H1 (cell line): ENCODE measurements around the gene SENP1. TPM values are rescaled to one million over a fixed set of nuclear protein-coding genes. Genes with fewer than 3 reads are reported as not detected.

ENCODE experiments used
- CTCF ChIA-PET: fragments of 300-600 bp; sonication (Branson Sonifier 250); formaldehyde crosslinking; loops from one replicate; lab custom pipeline; 2021; ENCODE audit not compliant: partially characterized antibody; lab: Charles Lee
- POLR2A ChIA-PET: fragments of 300-600 bp; sonication (Branson Sonifier 250); formaldehyde crosslinking; loops from one replicate; lab custom pipeline; 2021; ENCODE audit warnings: inconsistent platforms; ENCODE audit not compliant: partially characterized antibody; lab: Charles Lee
- DNase-seq, 2 experiments: peaks; one replicate each; pipeline versions ENCODE4 v3.0.0 to v3.0.0-alpha.2; 2010 to 2022; ENCODE audit warnings: low spot score in 2 of 2, low read depth in 1 of 2, mixed read lengths in 1 of 2
- FAIRE-seq: peaks from 2 replicates; lab custom pipeline; 2011; peaks lifted over from hg19 to GRCh38; lab: Jason Lieb, UNC
- H2AFZ ChIP-seq: 2 replicates; pipeline ENCODE4 v1.8.1; 2012; ENCODE audit warnings: low read length, inconsistent platforms
- H2AK5ac ChIP-seq: 2 replicates; pipeline ENCODE4 v1.6.1; 2013; ENCODE audit warnings: low read depth, low read length
- H2BK120ac ChIP-seq: replicated peaks from 2 replicates; pipeline ENCODE3; 2013; ENCODE audit warnings: low read depth, low read length, inconsistent platforms
- H2BK12ac ChIP-seq: 2 replicates; pipeline ENCODE4 v1.6.1; 2013; ENCODE audit warnings: low read depth, low read length
- H2BK15ac ChIP-seq: 2 replicates; pipeline ENCODE4 v1.6.1; 2013; ENCODE audit warnings: low read length
- H2BK20ac ChIP-seq: 2 replicates; pipeline ENCODE4 v1.6.1; 2013; ENCODE audit warnings: low read length
- H2BK5ac ChIP-seq: 2 replicates; pipeline ENCODE4 v1.6.1; 2013; ENCODE audit warnings: low read depth, low read length
- H3K14ac ChIP-seq: 2 replicates; pipeline ENCODE4 v1.6.1; 2013; ENCODE audit warnings: inconsistent platforms; ENCODE audit not compliant: insufficient read length
- H3K18ac ChIP-seq: 2 replicates; pipeline ENCODE4 v1.6.1; 2013; ENCODE audit warnings: low read length; ENCODE audit errors: extremely low read depth
- H3K23ac ChIP-seq: 2 replicates; pipeline ENCODE4 v1.6.1; 2013; ENCODE audit warnings: inconsistent platforms; ENCODE audit not compliant: insufficient read length
- H3K23me2 ChIP-seq: 2 replicates; pipeline ENCODE4 v1.6.1; 2013; ENCODE audit warnings: low read depth, low read length
- H3K27ac ChIP-seq: 2 replicates; pipeline ENCODE4 v1.6.1; 2011; ENCODE audit warnings: low read depth, low read length, inconsistent platforms
- H3K27me3 ChIP-seq, 4 experiments: replicated peaks in 1 of 4; 1 replicate in 1 of 4; 2 replicates in 3 of 4; pipeline versions ENCODE4 v1.6.1 to v1.8.1; 2011 to 2013; ENCODE audit warnings: low read length in 3 of 4, mild to moderate bottlenecking in 3 of 4, inconsistent platforms in 2 of 4, mixed read lengths in 2 of 4, moderate library complexity in 1 of 4; ENCODE audit not compliant: control insufficient read depth in 3 of 4, insufficient read depth in 3 of 4; ENCODE audit errors: extremely low read depth in 1 of 4
- H3K36me3 ChIP-seq, 4 experiments: 2 replicates each; pipeline versions ENCODE4 v1.6.1 to v1.8.1; 2011 to 2013; ENCODE audit warnings: mild to moderate bottlenecking in 4 of 4, low read length in 3 of 4, moderate library complexity in 2 of 4, control low read depth in 1 of 4, inconsistent platforms in 1 of 4; ENCODE audit not compliant: insufficient read depth in 4 of 4, control insufficient read depth in 2 of 4
- H3K4ac ChIP-seq: replicated peaks from 2 replicates; pipeline ENCODE3; 2013; ENCODE audit warnings: low read length, low read depth, mixed read lengths, inconsistent platforms; ENCODE audit not compliant: insufficient read length
- H3K4me1 ChIP-seq, 4 experiments: replicated peaks in 1 of 4; 1 replicate in 1 of 4; 2 replicates in 3 of 4; pipeline versions ENCODE4 v1.6.1 to v1.8.1; 2011 to 2013; ENCODE audit warnings: low read length in 3 of 4, inconsistent platforms in 2 of 4, mixed read lengths in 1 of 4; ENCODE audit not compliant: insufficient read depth in 4 of 4, control insufficient read depth in 3 of 4
- H3K4me2 ChIP-seq, 2 experiments: 2 replicates each; pipeline versions ENCODE4 v1.6.1 to v1.8.1; 2011 to 2013; ENCODE audit warnings: low read depth in 2 of 2, low read length in 2 of 2, control low read depth in 1 of 2, inconsistent platforms in 1 of 2, mild to moderate bottlenecking in 1 of 2; ENCODE audit not compliant: insufficient read depth in 1 of 2
- H3K4me3 ChIP-seq, 4 experiments: fragments of 200-600, 300-600 bp in 1 of 4; sonication (generic), shearing (Covaris generic), sonication (Bioruptor Twin) in 1 of 4; 2 replicates each; pipeline versions ENCODE4 v1.5.1 to v1.8.1; 2011 to 2016; ENCODE audit warnings: low read length in 4 of 4, low read depth in 3 of 4, control low read depth in 2 of 4, inconsistent platforms in 2 of 4, mild to moderate bottlenecking in 2 of 4, mixed read lengths in 1 of 4, moderate library complexity in 1 of 4; ENCODE audit not compliant: insufficient read depth in 2 of 4; ENCODE audit errors: extremely low read depth in 1 of 4
- H3K56ac ChIP-seq: replicated peaks from 2 replicates; pipeline ENCODE3; 2013; ENCODE audit warnings: low read depth, mild to moderate bottlenecking, mixed read lengths, low read length, inconsistent platforms; ENCODE audit not compliant: insufficient read length
- H3K79me1 ChIP-seq: 2 replicates; pipeline ENCODE4 v1.6.1; 2013; ENCODE audit warnings: low read depth, low read length, control low read depth
- H3K79me2 ChIP-seq, 2 experiments: 2 replicates each; pipeline versions ENCODE4 v1.6.1 to v1.8.1; 2012 to 2013; ENCODE audit warnings: low read length in 2 of 2, mild to moderate bottlenecking in 2 of 2, inconsistent platforms in 1 of 2; ENCODE audit not compliant: insufficient read depth in 2 of 2, control insufficient read depth in 1 of 2
- H3K9ac ChIP-seq, 4 experiments: replicated peaks in 1 of 4; 1 replicate in 1 of 4; 2 replicates in 3 of 4; pipeline versions ENCODE4 v1.6.1 to v1.8.1; 2011 to 2013; ENCODE audit warnings: low read depth in 3 of 4, low read length in 3 of 4, control low read depth in 2 of 4, mild to moderate bottlenecking in 2 of 4, moderate library complexity in 2 of 4, inconsistent platforms in 1 of 4; ENCODE audit errors: extremely low read depth in 1 of 4
- H3K9me3 ChIP-seq, 2 experiments: 2 replicates each; pipeline versions ENCODE4 v1.6.1 to v1.8.1; 2012 to 2013; ENCODE audit warnings: mild to moderate bottlenecking in 2 of 2, moderate library complexity in 2 of 2, control low read depth in 1 of 2, inconsistent platforms in 1 of 2, low read depth in 1 of 2, low read length in 1 of 2, mixed read lengths in 1 of 2; ENCODE audit not compliant: insufficient read depth in 2 of 2
- H4K20me1 ChIP-seq, 2 experiments: replicated peaks in 1 of 2; 2 replicates each; pipeline versions ENCODE3 to v1.8.1; 2011 to 2013; ENCODE audit warnings: inconsistent platforms in 2 of 2, low read length in 2 of 2, mild to moderate bottlenecking in 1 of 2; ENCODE audit not compliant: insufficient read depth in 2 of 2, control insufficient read depth in 1 of 2
- H4K5ac ChIP-seq: 2 replicates; pipeline ENCODE4 v1.6.1; 2013; ENCODE audit warnings: low read length, low read depth, mixed read lengths, inconsistent platforms; ENCODE audit not compliant: insufficient read length
- H4K8ac ChIP-seq: 2 replicates; pipeline ENCODE4 v1.8.0; 2013; ENCODE audit warnings: mild to moderate bottlenecking, moderate library complexity, low read length, inconsistent platforms; ENCODE audit not compliant: insufficient read depth; ENCODE audit errors: extremely low read depth
- H4K91ac ChIP-seq: replicated peaks from 2 replicates; pipeline ENCODE3; 2013; ENCODE audit warnings: low read length, mixed read lengths, inconsistent platforms; ENCODE audit not compliant: insufficient read length
- BRCA1 ChIP-seq: IDR thresholded peaks from 2 replicates; pipeline ENCODE4 v1.6.1; 2012; ENCODE audit warnings: low read depth, low read length, improper control_type of control experiment
- CBX5 ChIP-seq: fragments of 300-800, 300-1000 bp; sonication (generic); IDR thresholded peaks from 2 replicates; pipeline ENCODE4 v1.7.1; 2016; ENCODE audit warnings: antibody characterized with exemption, low read length, low read depth
- CREB1 ChIP-seq: IDR thresholded peaks from 2 replicates; pipeline ENCODE4 v1.6.1; 2012; ENCODE audit warnings: inconsistent platforms
- EGR1 ChIP-seq: IDR thresholded peaks from 2 replicates; pipeline ENCODE4 v1.6.1; 2011; ENCODE audit warnings: low read depth, low read length, borderline replicate concordance
- EP300 ChIP-seq, 2 experiments: IDR thresholded peaks; 1 replicate in 1 of 2; 2 replicates in 1 of 2; pipeline ENCODE4 v1.6.1; 2011 to 2012; ENCODE audit warnings: low read depth in 2 of 2, low read length in 2 of 2, mild to moderate bottlenecking in 2 of 2, borderline replicate concordance in 1 of 2, inconsistent platforms in 1 of 2, moderate library complexity in 1 of 2
- GTF2F1 ChIP-seq: IDR thresholded peaks from 2 replicates; pipeline ENCODE4 v1.6.1; 2012; ENCODE audit warnings: low read depth, low read length, improper control_type of control experiment, borderline replicate concordance
- JUND ChIP-seq: IDR thresholded peaks from 2 replicates; pipeline ENCODE4 v1.6.1; 2011; ENCODE audit warnings: mild to moderate bottlenecking, improper control_type of control experiment, low read length
- KDM5A ChIP-seq: fragments of 200-600 bp; IDR thresholded peaks from 2 replicates; pipeline ENCODE4 v1.7.1; 2012; ENCODE audit warnings: mild to moderate bottlenecking, low read length, inconsistent platforms, mixed read lengths
- RFX5 ChIP-seq: IDR thresholded peaks from 2 replicates; pipeline ENCODE4 v1.6.1; 2011; ENCODE audit warnings: low read depth, low read length, improper control_type of control experiment, borderline replicate concordance
- RNF2 ChIP-seq: fragments of 200-900, 300-1000 bp; sonication (generic); IDR thresholded peaks from 2 replicates; pipeline ENCODE4 v1.7.1; 2016; ENCODE audit warnings: borderline replicate concordance, low read depth, mild to moderate bottlenecking, antibody characterized with exemption, low read length; ENCODE audit not compliant: poor library complexity, severe bottlenecking; ENCODE audit errors: missing control alignments
- SAP30 ChIP-seq: fragments of 300-600 bp; sonication (generic); IDR thresholded peaks from 2 replicates; pipeline ENCODE4 v1.7.1; 2012; ENCODE audit warnings: low read length, moderate library complexity, mild to moderate bottlenecking, inconsistent platforms; ENCODE audit not compliant: insufficient read depth, insufficient replicate concordance
- SP4 ChIP-seq: IDR thresholded peaks from 2 replicates; pipeline ENCODE4 v1.6.1; 2012; ENCODE audit warnings: low read length, inconsistent platforms
- TAF1 ChIP-seq: IDR thresholded peaks from 2 replicates; pipeline ENCODE4 v1.6.1; 2011; ENCODE audit warnings: mild to moderate bottlenecking, low read depth, low read length
- TCF12 ChIP-seq: IDR thresholded peaks from 2 replicates; pipeline ENCODE4 v1.6.1; 2011; ENCODE audit warnings: low read depth, mild to moderate bottlenecking, low read length
- WGBS, 2 experiments: shearing (Covaris generic) in 1 of 2; methylation state at CpG; one replicate each; pipeline versions ENCODE4 v1.1.6 to v1.1.7; 2013 to 2015; ENCODE audit warnings: low lambda C conversion rate in 2 of 2, mixed read lengths in 2 of 2, inconsistent platforms in 1 of 2, low coverage in 1 of 2, missing lambda C conversion rate in 1 of 2; ENCODE audit not compliant: insufficient replicate concordance in 2 of 2, insufficient coverage in 1 of 2, insufficient read length in 1 of 2; ENCODE audit errors: extremely low coverage in 1 of 2, missing lambda C conversion rate in 1 of 2; 5-methylcytosine and 5-hydroxymethylcytosine counted together
- polyA plus RNA-seq, 7 experiments: library from polyadenylated mRNA; depleted of rRNA in 3 of 7; stranded (reverse) in 5 of 7; unstranded in 2 of 7; fragments of >200 nt in 5 of 7; fragments of 200-250 nt in 2 of 7; gene quantifications; 1 replicate in 5 of 7; 2 replicates in 1 of 7; 4 replicates in 1 of 7; pipeline versions ENCODE4 v1.2.1 to v1.2.3, GENCODE V29; 2011 to 2013; ENCODE audit warnings: missing spikeins in 2 of 7, mixed read lengths in 2 of 7
- total RNA-seq: library from RNA; stranded (reverse); fragmentation: NEBNext Ultra II Directional; extraction: Animal tissue kit (Norgen Biotek cat#: 25700); gene quantifications from 2 replicates; pipeline ENCODE4 v1.2.1, GENCODE V29; 2021

The SENP1 gene
- total and polyA plus RNA-seq, 2 of the 8 experiments (the other 6 are each of a cell fraction or from before 2014, with no cell fraction given), result 14.2 to 31.5 TPM

- Histone ChIP-seq H4K8ac (no peak overlapping the region), H2BK120ac (no peak overlapping the region), H3K9ac (no peak overlapping the region), H3K9me3 (no peaks in the 10 kb centered on the region), H3K27ac (no peak overlapping the region), H3K56ac (no peak overlapping the region), H3K4ac (no peak overlapping the region), H3K18ac (no peak overlapping the region), H3K79me2 (no peaks in the 10 kb centered on the region), H2AFZ (no peak overlapping the region), H4K5ac (no peak overlapping the region), H3K23me2 (no peaks in the 10 kb centered on the region), H2BK20ac (no peak overlapping the region), H4K20me1 (peaks cover 9 to 14% of the 10 kb centered on the region in 2 experiments), H3K79me1 (no peaks in the 10 kb centered on the region), H3K36me3 (no peaks in the 10 kb centered on the region), H2BK15ac (no peak overlapping the region), H2BK5ac (no peak overlapping the region), H3K23ac (no peak overlapping the region), H2AK5ac (no peak overlapping the region), H2BK12ac (no peak overlapping the region), H3K27me3 (peaks cover 86 to 98% (median 97%) of the 10 kb centered on the region in 4 experiments), H3K4me2 (no peak overlapping the region), H3K4me3 (no peak overlapping the region), H4K91ac (no peak overlapping the region), H3K4me1 (peaks cover 6 to 9% (median 7%) of the 10 kb centered on the region in 4 experiments), H3K14ac (no peak overlapping the region)
- WGBS, 2 experiments, result 79% methylated on average over 3 of the region's 3 CpGs; no CpG with 5 or more reads in 1 of the 2 experiments
- CTCF ChIA-PET, result no interaction called here
- FAIRE-seq (no peak), DNase-seq (no peak)
- POLR2A ChIA-PET, result no interaction called here
- no peak for TF ChIP-seq RFX5
- no peak for TF ChIP-seq TAF1
- TF ChIP-seq RNF2, result no peak
- no peak for TF ChIP-seq JUND
- TF ChIP-seq SP4, result no peak
- no peak for TF ChIP-seq EGR1
- no peak for TF ChIP-seq SAP30
- TF ChIP-seq CREB1, result no peak
- no peak for TF ChIP-seq CBX5
- no peak for TF ChIP-seq TCF12
- TF ChIP-seq BRCA1, result no peak
- TF ChIP-seq GTF2F1, result no peak
- TF ChIP-seq KDM5A, result no peak
- TF ChIP-seq EP300 (IDR thresholded peaks at IDR 0.05; ENCODE audit: borderline replicate concordance in 1 of 2, low read depth in 2 of 2, low read length in 2 of 2), result no peak
These were observed 86.1 kb downstream of the SENP1 start for GRCh38 chr12:48019639-48020265.
